ENCODE data around the gene BTG4.
A peak's percentile ranks its signal among the peaks of the same experiment; 100 is the strongest.

BTG4 gene

DNA sequence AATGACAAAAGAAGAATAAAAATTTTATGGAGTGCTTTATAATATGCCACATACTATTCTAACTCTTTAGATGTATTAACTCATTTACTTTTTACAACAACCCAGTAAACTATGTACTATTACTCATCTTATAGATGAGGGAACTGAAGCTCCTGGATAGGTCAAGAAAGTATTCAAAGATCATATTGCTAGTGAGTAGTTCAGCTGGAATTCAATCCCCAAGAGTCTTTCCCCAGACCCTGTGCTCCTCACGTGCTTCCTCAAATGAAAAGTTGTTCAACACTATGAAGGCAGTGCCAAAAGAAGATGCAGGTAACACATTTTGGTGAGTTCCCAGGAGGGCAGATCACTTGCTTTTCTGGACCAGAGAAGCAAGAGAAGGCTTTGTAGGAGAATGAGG, 46.8 kb downstream of the BTG4 start:
- Histone ChIP-seq H3K36me3 (ENCODE audit: insufficient read depth, low read length) (no peaks in the 10 kb centered on the region), H3K4me1 (ENCODE audit: control insufficient read depth, insufficient read depth, low read length, unreplicated experiment) (peaks cover 26% of the 10 kb centered on the region), H3K4me3 (ENCODE audit: low read depth, low read length) (peak overlapping the region; percentile 37; the same call in 1 of the 2 replicates), H3K79me2 (ENCODE audit: control insufficient read depth, insufficient read depth, low read length, unreplicated experiment) (no peaks in the 10 kb centered on the region), H2AFZ (ENCODE audit: low read length, unreplicated experiment) (no peak overlapping the region), H3K27me3 (ENCODE audit: insufficient read depth, low read length) (no peaks in the 10 kb centered on the region), H3K27ac (ENCODE audit: low read depth, low read length) (0 out of 2 replicates have a peak overlapping the region, but pooled peaks have one; percentile 28)

DNA sequence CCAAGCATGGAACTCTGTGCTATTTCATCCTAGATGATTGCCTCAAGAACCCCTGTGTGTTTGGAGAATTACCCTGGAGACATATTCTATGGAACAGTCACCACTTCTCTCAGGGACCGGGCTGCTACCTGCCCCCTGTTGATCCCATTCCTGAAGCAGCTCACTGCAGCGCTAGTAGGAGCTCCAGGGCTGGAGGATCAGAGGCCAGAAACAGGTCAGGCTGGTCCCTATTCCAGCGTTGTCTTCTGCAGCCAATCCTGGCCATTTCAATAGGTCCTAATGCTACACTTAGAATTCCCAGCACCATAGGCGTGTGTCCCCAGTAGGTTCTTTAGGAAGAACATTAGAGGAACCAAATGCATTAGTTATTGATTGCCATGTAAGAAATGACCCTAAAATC, 48.9 kb downstream of the BTG4 start:
- no peak overlapping the region for H3K27ac ChIP-seq (ENCODE audit: low read depth, low read length)
- H3K79me2 ChIP-seq (ENCODE audit: control insufficient read depth, insufficient read depth, low read length, unreplicated experiment), result no peaks in the 10 kb centered on the region
- no peak overlapping the region for H2AFZ ChIP-seq (ENCODE audit: low read length, unreplicated experiment)
- H3K36me3 ChIP-seq (ENCODE audit: insufficient read depth, low read length), result no peaks in the 10 kb centered on the region
- H3K4me3 ChIP-seq (ENCODE audit: low read depth, low read length), result no peak overlapping the region
- H3K27me3 ChIP-seq (ENCODE audit: insufficient read depth, low read length), result no peaks in the 10 kb centered on the region
- H3K4me1 ChIP-seq (ENCODE audit: control insufficient read depth, insufficient read depth, low read length, unreplicated experiment), result peaks cover 14% of the 10 kb centered on the region

DNA sequence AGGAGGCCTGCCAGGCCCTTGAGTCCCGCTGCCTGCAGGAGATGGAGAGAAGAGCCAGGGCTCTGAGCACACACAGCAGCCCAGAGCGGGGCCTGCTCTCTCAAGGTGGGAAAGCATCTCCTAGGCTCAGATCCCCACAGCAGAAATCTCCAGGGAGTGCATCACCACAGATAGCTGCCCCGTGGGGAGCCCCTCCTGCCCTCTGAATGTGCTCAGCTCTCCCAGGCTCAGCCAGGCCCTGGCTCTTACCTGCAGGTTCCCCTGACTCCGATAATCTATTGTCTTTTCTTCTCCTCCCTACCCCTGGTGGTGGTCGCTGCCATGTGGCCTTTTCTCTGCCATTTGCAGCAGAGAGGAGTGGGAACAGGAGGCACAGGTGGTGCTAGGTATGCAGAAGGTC, 49.9 kb downstream of the BTG4 start:
- H3K27ac ChIP-seq (ENCODE audit: low read depth, low read length), result no peak overlapping the region
- H3K27me3 ChIP-seq (ENCODE audit: insufficient read depth, low read length), result no peaks in the 10 kb centered on the region
- peaks cover 14% of the 10 kb centered on the region for H3K4me1 ChIP-seq (ENCODE audit: control insufficient read depth, insufficient read depth, low read length, unreplicated experiment)
- H2AFZ ChIP-seq (ENCODE audit: low read length, unreplicated experiment), result no peak overlapping the region
- H3K4me3 ChIP-seq (ENCODE audit: low read depth, low read length), result no peak overlapping the region
- H3K79me2 ChIP-seq (ENCODE audit: control insufficient read depth, insufficient read depth, low read length, unreplicated experiment), result no peaks in the 10 kb centered on the region
- H3K36me3 ChIP-seq (ENCODE audit: insufficient read depth, low read length), result no peaks in the 10 kb centered on the region

DNA sequence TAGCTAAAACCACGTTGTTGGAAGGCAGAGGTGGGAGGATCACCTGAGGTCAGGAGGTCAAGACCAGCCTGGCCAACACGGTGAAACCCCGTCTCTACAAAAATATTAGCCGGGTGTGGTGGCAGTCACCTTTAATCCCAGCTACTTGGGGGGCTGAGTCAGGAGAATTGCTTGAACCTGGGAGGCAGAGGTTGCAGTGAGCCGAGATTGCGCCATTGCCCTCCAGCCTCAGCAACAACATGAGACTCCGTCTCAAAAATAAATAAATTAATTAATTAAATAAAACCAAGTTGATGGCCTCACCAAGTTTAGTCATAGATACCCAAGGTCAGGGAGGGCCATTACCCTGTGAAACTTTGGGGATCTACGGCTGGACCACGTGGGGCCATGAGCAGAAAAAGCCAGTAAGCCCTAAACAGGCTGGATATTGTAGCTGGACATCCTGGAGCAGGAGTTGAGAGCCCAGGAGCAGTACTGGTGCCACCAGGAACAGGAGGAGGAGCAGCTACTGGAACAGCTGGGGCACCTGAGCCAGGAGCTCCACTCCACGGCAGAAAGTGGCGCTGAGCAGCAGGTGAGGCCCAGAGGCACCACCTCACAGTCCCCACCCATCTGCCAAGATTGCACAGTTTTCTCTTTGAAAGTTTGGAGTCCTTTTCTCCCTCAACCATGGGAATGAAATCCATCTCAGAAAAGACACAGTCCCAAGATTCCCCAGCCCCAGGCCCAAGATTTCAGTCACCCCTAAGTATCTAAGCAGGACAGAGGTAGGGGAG, 50.5 kb downstream of the BTG4 start:
- Histone ChIP-seq H3K36me3 (ENCODE audit: insufficient read depth, low read length) (no peaks in the 10 kb centered on the region), H3K4me3 (ENCODE audit: low read depth, low read length) (no peak overlapping the region), H3K4me1 (ENCODE audit: control insufficient read depth, insufficient read depth, low read length, unreplicated experiment) (peaks cover 14% of the 10 kb centered on the region), H2AFZ (ENCODE audit: low read length, unreplicated experiment) (no peak overlapping the region), H3K27me3 (ENCODE audit: insufficient read depth, low read length) (no peaks in the 10 kb centered on the region), H3K79me2 (ENCODE audit: control insufficient read depth, insufficient read depth, low read length, unreplicated experiment) (no peaks in the 10 kb centered on the region), H3K27ac (ENCODE audit: low read depth, low read length) (no peak overlapping the region)

DNA sequence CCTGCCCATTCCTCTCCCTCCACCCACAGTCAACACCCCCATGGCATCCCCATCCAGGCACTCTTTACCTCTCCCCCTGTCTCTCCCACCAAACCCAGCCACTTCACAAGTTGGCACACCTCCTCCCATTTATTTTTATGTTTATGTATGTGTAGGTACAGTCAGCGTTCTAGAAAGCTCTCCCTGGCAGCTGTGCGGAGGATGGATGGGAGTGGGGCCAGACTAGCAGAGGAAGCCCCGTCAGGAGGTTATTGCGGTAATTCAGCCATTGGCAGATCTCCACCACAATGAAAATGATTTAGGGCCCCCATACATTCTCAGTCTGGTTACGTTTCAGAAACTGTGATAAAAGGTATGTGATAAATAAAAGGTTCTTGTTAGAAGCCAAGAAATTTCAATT, 51.3 kb downstream of the BTG4 start:
- H3K4me3 ChIP-seq (ENCODE audit: low read depth, low read length), result no peak overlapping the region
- H3K27ac ChIP-seq (ENCODE audit: low read depth, low read length), result no peak overlapping the region
- H3K4me1 ChIP-seq (ENCODE audit: control insufficient read depth, insufficient read depth, low read length, unreplicated experiment), result peaks cover 13% of the 10 kb centered on the region
- no peak overlapping the region for H2AFZ ChIP-seq (ENCODE audit: low read length, unreplicated experiment)
- H3K79me2 ChIP-seq (ENCODE audit: control insufficient read depth, insufficient read depth, low read length, unreplicated experiment), result no peaks in the 10 kb centered on the region
- H3K36me3 ChIP-seq (ENCODE audit: insufficient read depth, low read length), result no peaks in the 10 kb centered on the region
- no peaks in the 10 kb centered on the region for H3K27me3 ChIP-seq (ENCODE audit: insufficient read depth, low read length)

DNA sequence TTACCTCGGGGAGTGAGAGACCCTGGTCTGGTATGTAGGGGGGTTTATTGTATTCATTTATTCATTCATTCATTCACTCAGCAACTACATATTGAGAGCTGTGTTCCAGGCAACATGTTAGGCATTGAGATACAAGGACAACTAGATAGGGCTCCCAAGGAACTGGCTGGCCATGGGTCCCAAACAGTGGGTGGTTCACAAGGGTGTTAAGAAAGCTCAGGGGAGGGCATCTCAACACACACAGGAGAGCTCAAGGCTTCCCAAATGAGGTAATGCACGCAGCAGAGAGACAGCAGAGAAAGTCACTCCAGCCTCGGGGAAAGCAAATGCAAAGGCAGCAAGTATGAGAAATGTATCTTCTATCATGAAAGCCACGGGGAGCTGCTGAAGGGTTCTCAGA, 51.8 kb downstream of the BTG4 start:
- no peaks in the 10 kb centered on the region for H3K79me2 ChIP-seq (ENCODE audit: control insufficient read depth, insufficient read depth, low read length, unreplicated experiment)
- no peak overlapping the region for H3K4me3 ChIP-seq (ENCODE audit: low read depth, low read length)
- H2AFZ ChIP-seq (ENCODE audit: low read length, unreplicated experiment), result no peak overlapping the region
- H3K4me1 ChIP-seq (ENCODE audit: control insufficient read depth, insufficient read depth, low read length, unreplicated experiment), result peaks cover 8% of the 10 kb centered on the region
- H3K27ac ChIP-seq (ENCODE audit: low read depth, low read length), result no peak overlapping the region
- no peaks in the 10 kb centered on the region for H3K27me3 ChIP-seq (ENCODE audit: insufficient read depth, low read length)
- H3K36me3 ChIP-seq (ENCODE audit: insufficient read depth, low read length), result no peaks in the 10 kb centered on the region

DNA sequence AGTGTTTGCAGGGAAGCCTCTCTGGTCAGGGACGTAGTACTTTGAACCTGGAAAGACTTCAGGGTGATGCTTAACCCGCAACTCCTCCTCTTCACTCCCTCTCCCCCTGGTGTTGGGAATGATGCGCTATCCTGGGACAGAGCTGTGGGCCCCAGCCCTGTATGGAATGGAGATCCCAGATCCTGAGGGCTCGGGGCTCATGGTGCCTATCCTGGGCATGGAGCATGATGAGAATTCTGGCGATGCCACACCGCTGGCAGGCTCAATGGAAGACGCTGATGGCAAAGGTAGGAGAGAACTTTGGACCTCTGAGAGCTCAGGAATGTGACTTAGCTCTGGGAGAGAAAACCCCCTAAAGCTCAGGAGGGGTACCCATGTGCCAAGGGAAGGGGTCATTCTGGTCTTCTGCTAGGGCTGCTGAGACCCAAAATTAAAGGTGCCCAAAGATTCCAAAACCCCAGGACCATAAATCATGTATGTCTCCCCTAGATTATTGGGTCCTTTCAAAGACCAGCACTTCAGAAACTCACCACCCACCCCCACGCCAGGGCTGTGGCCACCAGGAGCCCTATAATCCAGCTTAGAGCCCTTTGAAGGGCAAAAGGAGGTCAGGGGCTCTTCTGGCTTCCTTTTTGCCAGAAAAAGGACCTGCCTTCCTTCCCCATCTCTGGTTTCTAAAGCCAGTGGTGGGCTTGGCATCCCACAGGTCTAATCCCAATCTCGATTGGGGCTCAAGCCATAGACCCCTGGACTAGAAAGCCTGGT, 52.5 kb downstream of the BTG4 start:
- peaks cover 7% of the 10 kb centered on the region for H3K4me1 ChIP-seq (ENCODE audit: control insufficient read depth, insufficient read depth, low read length, unreplicated experiment)
- H3K4me3 ChIP-seq (ENCODE audit: low read depth, low read length), result no peak overlapping the region
- no peaks in the 10 kb centered on the region for H3K36me3 ChIP-seq (ENCODE audit: insufficient read depth, low read length)
- H2AFZ ChIP-seq (ENCODE audit: low read length, unreplicated experiment), result no peak overlapping the region
- H3K79me2 ChIP-seq (ENCODE audit: control insufficient read depth, insufficient read depth, low read length, unreplicated experiment), result no peaks in the 10 kb centered on the region
- H3K27me3 ChIP-seq (ENCODE audit: insufficient read depth, low read length), result no peaks in the 10 kb centered on the region
- H3K27ac ChIP-seq (ENCODE audit: low read depth, low read length), result no peak overlapping the region

DNA sequence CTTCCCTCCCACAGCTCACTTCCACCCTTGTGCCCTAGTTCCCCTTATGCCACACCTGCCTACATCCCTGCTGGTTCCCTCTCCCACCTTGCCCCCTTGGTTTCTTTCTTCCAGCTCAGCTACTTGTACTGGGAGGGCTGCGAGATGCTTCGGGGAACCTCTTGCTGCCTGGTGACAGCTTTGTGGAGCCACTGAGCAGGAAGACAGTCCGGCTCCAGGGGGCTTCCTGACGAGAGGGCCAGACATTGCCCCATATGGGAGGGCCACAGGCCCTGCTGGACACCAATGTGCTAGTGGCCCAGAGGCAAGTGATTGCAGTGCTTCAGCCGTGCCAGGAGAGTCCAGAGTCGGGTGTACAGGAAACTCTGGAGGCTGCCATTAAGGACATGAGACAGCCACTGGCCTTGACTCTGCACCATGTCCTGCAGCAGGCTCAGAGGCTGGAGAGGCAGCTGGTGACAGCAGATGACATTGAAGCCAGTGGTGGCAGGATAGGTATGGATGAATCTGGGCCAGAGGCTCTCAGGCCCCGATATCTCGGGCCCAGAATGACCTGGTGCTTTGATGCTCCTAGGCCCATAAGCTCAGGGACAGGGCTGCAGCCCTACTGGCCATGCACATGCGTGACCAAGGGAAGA, 54.3 kb downstream of the BTG4 start:
- Histone ChIP-seq H3K79me2 (ENCODE audit: control insufficient read depth, insufficient read depth, low read length, unreplicated experiment) (no peaks in the 10 kb centered on the region), H3K27ac (ENCODE audit: low read depth, low read length) (no peak overlapping the region), H2AFZ (ENCODE audit: low read length, unreplicated experiment) (no peak overlapping the region), H3K4me1 (ENCODE audit: control insufficient read depth, insufficient read depth, low read length, unreplicated experiment) (peaks cover 4% of the 10 kb centered on the region), H3K36me3 (ENCODE audit: insufficient read depth, low read length) (no peaks in the 10 kb centered on the region), H3K27me3 (ENCODE audit: insufficient read depth, low read length) (no peaks in the 10 kb centered on the region), H3K4me3 (ENCODE audit: low read depth, low read length) (no peak overlapping the region)

DNA sequence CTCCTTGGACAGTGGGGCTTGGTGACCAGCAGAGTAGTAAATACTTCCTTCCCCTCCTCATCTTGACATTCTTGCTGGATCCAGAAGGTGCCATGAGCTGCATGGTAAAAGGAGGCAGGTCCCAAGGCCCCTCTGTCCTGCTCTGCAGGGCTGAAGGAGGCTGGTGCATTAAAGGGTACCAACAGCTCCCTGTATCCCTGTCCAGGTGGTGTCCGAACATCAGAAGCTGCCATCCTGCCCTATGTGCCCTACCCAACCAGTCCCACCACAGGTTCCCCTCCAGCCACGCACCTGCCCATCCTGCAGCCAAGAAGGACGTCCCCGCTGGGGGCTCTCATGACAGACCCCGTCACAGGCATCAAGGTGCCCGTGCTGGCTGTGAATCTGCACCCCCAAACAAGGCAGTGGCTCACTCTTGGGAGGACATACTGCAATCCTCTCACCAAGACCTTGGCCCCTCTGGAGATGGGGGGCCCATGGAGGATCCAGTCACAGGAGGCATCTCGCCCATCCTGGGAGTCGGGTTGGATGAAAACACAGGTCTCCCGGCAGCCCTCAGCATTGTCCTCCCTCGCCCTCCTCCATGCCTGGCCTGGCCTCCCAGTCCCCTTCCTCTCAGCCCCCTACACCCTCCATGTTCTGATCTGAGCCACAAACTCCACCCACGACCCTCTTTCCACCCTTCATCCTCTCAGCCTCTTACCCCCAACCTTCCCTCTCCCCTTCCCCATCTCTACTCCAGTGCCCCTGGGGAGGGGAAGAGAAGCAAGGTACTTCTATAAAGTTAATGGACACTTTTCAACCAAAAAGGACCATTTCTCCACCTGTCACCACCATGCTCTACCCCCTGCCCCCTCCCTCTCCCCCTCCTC, 55.1 kb downstream of the BTG4 start:
- H3K27me3 ChIP-seq (ENCODE audit: insufficient read depth, low read length), result no peaks in the 10 kb centered on the region
- no peaks in the 10 kb centered on the region for H3K36me3 ChIP-seq (ENCODE audit: insufficient read depth, low read length)
- peaks cover 4% of the 10 kb centered on the region for H3K4me1 ChIP-seq (ENCODE audit: control insufficient read depth, insufficient read depth, low read length, unreplicated experiment)
- H3K79me2 ChIP-seq (ENCODE audit: control insufficient read depth, insufficient read depth, low read length, unreplicated experiment), result no peaks in the 10 kb centered on the region
- H3K4me3 ChIP-seq (ENCODE audit: low read depth, low read length), result no peak overlapping the region
- no peak overlapping the region for H3K27ac ChIP-seq (ENCODE audit: low read depth, low read length)
- H2AFZ ChIP-seq (ENCODE audit: low read length, unreplicated experiment), result no peak overlapping the region
